Esophagus muscularis mucosa (tissue), 4 donors: ENCODE data around the gene RAB11FIP4. TPM values are rescaled to one million over a fixed set of nuclear protein-coding genes. Genes with fewer than 3 reads are reported as not detected.

ENCODE experiments used
- DNase-seq: peaks from one replicate; pipeline ENCODE4 v3.0.0-alpha.2; 2017; ENCODE audit errors: extremely low spot score
- H3K27ac ChIP-seq, 4 donors: fragments of 200-600 bp; sonication (generic); replicated peaks in 1 of 4; 1 replicate in 3 of 4; 2 replicates in 1 of 4; pipeline ENCODE4 v1.5.1; 2016 to 2019; ENCODE audit warnings: mild to moderate bottlenecking in 1 of 4
- H3K27me3 ChIP-seq, 4 donors: fragments of 200-600 bp; sonication (generic); one replicate each; pipeline versions ENCODE4 v1.5.1 to v1.6.0; 2016 to 2019
- H3K36me3 ChIP-seq, 4 donors: fragments of 200-600 bp; sonication (generic); one replicate each; pipeline ENCODE4 v1.5.1; 2016 to 2019
- H3K4me1 ChIP-seq, 4 donors: fragments of 200-600 bp; sonication (generic); one replicate each; pipeline ENCODE4 v1.5.1; 2016 to 2019
- H3K4me3 ChIP-seq, 4 donors: fragments of 200-600 bp; sonication (generic); 1 replicate in 2 of 4; 2 replicates in 2 of 4; pipeline ENCODE4 v1.5.1; 2016 to 2019; ENCODE audit warnings: mild to moderate bottlenecking in 4 of 4, moderate library complexity in 1 of 4
- H3K9me3 ChIP-seq, 4 donors: fragments of 200-600 bp; sonication (generic); 1 replicate in 3 of 4; 2 replicates in 1 of 4; pipeline ENCODE4 v1.5.1; 2016 to 2019
- EP300 ChIP-seq: sonication (generic); formaldehyde crosslinking; IDR thresholded peaks from one replicate; pipeline ENCODE4 v1.6.1; 2017; ENCODE audit warnings: antibody characterized with exemption
- POLR2A ChIP-seq: fragments of 450-650 bp; IDR thresholded peaks from one replicate; pipeline ENCODE4 v1.6.1; 2017; ENCODE audit warnings: antibody characterized with exemption, moderate library complexity, mild to moderate bottlenecking, low read depth
- POLR2AphosphoS5 ChIP-seq, 2 donors: sonication (generic); formaldehyde crosslinking; IDR thresholded peaks; one replicate each; pipeline ENCODE4 v1.6.1; 2017; ENCODE audit warnings: antibody characterized with exemption in 2 of 2
- WGBS: methylation state at CpG from one replicate; pipeline ENCODE4 v1.1.5; 2018; 5-methylcytosine and 5-hydroxymethylcytosine counted together
- intact Hi-C: fragments of 100-400 bp; cut with DNase I; formaldehyde crosslinking; loops from one replicate; pipeline ENCODE4 v1.15.1; 2023
- total RNA-seq, 4 donors: library from RNA; depleted of rRNA; stranded (reverse); fragments of >200 nt; gene quantifications; one replicate each; pipeline versions ENCODE4 v1.1.0 to v1.2.1, GENCODE V29; 2016
- TF ChIP-seq, protein P1 (sequence below), 3 experiments: fragments of 200-600 bp in 2 of 3; fragments of 450-650 bp in 1 of 3; sonication (generic) in 2 of 3; IDR thresholded peaks; one replicate each; pipeline ENCODE4 v1.5.1; 2017 to 2019; ENCODE audit warnings: antibody characterized with exemption in 3 of 3, mild to moderate bottlenecking in 2 of 3, moderate library complexity in 1 of 3

Gene RAB11FIP4
- total RNA-seq, 4 donors from 2014 or later = 0.75 to 2.3 (median 1.7) TPM

DNA sequence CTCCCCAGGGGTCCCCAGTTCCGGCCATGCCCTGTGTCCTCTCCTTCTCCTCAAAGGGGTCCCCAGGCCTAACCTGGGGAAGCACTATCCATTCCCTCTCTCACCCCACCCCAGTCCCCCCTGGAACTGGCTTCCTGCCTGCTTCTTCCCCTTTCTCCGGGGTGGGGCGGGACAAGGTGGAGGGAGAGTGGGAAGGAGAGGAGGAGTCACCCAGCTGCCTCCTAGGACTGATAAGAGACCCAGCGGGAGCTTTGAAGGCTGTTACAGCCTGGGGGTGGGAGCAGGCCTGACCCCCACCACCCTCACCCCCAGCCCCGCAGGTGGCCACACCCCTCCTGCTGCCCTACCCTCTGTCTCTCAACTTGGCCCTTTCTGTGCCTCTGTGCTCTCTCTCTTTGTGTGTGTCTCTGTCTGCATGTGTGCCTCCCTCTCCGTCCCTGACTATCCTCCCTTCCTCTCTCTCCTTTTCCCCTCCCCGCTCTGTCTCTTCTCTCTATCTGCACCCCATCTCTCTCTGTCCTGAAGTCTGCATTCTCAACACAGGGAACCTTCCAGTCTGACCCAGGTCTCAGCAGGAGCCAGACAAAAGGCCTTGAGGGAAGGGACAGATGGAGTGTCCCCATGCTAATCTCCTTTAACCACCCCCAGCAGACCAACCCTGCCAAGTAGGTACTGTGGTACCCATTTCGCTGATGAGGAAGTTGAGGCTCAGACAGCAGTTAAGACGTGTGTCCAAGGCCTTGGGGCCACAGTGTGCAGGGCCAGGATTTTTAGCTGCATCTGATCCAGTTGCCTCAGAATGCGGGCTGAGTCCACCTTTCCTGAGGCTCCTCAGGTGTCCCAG, 66.1 kb downstream of the RAB11FIP4 start:
- no peak for TF ChIP-seq POLR2A
- no peak for TF ChIP-seq EP300
- no peak for TF ChIP-seq POLR2AphosphoS5 (IDR thresholded peaks at IDR 0.05)
- TF ChIP-seq, protein P1, sequence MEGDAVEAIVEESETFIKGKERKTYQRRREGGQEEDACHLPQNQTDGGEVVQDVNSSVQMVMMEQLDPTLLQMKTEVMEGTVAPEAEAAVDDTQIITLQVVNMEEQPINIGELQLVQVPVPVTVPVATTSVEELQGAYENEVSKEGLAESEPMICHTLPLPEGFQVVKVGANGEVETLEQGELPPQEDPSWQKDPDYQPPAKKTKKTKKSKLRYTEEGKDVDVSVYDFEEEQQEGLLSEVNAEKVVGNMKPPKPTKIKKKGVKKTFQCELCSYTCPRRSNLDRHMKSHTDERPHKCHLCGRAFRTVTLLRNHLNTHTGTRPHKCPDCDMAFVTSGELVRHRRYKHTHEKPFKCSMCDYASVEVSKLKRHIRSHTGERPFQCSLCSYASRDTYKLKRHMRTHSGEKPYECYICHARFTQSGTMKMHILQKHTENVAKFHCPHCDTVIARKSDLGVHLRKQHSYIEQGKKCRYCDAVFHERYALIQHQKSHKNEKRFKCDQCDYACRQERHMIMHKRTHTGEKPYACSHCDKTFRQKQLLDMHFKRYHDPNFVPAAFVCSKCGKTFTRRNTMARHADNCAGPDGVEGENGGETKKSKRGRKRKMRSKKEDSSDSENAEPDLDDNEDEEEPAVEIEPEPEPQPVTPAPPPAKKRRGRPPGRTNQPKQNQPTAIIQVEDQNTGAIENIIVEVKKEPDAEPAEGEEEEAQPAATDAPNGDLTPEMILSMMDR (IDR thresholded peaks at IDR 0.05) = no peak
- no peak for DNase-seq
- 84% methylated on average over 10 of the region's 10 CpGs for WGBS
- Histone ChIP-seq H3K9me3 (no peaks in the 10 kb centered on the region), H3K4me1 (peaks cover 0 to 11% (median 7%) of the 10 kb centered on the region in 4 donors), H3K4me3 (no peak overlapping the region), H3K27ac (no peak overlapping the region), H3K27me3 (peaks cover 0 to 9% (median 0%) of the 10 kb centered on the region in 4 donors), H3K36me3 (no peaks in the 10 kb centered on the region)
- intact Hi-C loops = no loop called here

DNA sequence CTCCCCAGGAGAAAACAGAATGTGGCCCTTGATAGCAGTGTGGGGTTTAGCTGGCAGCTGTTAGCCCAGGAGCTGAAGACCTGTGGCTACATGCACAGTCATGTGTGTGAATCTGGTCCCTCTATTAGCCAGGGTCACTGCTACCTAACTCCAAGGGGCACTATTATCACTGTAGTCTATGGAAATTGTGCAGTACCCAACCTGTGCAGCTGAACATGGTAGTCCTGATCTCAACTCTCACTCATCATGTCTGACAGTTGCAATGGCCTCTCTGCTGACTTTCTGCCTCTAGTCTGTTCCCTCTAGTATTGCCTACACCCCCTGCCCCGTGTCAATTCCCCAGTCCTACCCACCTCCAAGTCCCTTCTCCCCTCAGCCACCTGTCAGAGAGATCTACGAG, 67.4 kb downstream of the RAB11FIP4 start:
- H3K27ac ChIP-seq = no peak overlapping the region
- intact Hi-C loops = no loop called here
- no peaks in the 10 kb centered on the region for H3K36me3 ChIP-seq
- peaks cover 0 to 11% (median 7%) of the 10 kb centered on the region in 4 donors for H3K4me1 ChIP-seq
- no peak for DNase-seq
- peaks cover 0 to 9% (median 0%) of the 10 kb centered on the region in 4 donors for H3K27me3 ChIP-seq
- WGBS = 67% methylated on average over 2 of the region's 2 CpGs
- H3K4me3 ChIP-seq = no peak overlapping the region
- TF ChIP-seq POLR2A = no peak
- TF ChIP-seq EP300 = no peak
- TF ChIP-seq, protein P1 (IDR thresholded peaks at IDR 0.05) = no peak
- no peak for TF ChIP-seq POLR2AphosphoS5 (IDR thresholded peaks at IDR 0.05)
- no peaks in the 10 kb centered on the region for H3K9me3 ChIP-seq

DNA sequence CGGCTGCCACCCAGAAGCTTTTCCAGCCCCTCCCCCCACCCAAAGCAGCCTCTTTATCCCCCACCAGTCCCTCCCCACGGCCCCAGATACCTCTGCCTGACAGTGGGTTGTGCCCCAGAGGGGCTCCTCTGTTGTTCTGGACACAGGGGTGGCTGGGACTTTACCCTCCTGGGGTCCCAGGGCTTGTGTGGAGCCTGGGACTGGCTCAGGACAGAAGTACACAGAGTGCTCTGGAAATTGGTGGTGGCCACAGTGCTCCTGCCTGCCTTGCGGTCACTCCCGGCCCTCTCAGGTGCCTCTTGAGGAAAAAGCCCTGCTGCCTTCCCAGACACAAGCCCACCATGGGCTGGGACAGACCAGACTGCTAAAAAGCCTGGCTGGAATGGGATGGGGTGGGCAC, 68.2 kb downstream of the RAB11FIP4 start:
- Histone ChIP-seq H3K4me3 (no peak overlapping the region), H3K27me3 (peaks cover 0 to 9% (median 0%) of the 10 kb centered on the region in 4 donors), H3K36me3 (no peaks in the 10 kb centered on the region), H3K9me3 (no peaks in the 10 kb centered on the region), H3K4me1 (peaks cover 0 to 11% (median 7%) of the 10 kb centered on the region in 4 donors), H3K27ac (no peak overlapping the region)
- TF ChIP-seq POLR2A (no peak), POLR2AphosphoS5 (IDR thresholded peaks at IDR 0.05) (no peak), EP300 (no peak)
- TF ChIP-seq, protein P1 (IDR thresholded peaks at IDR 0.05) = no peak
- DNase-seq = no peak
- WGBS = 20% methylated on average over 2 of the region's 4 CpGs
- intact Hi-C loops = no loop called here

DNA sequence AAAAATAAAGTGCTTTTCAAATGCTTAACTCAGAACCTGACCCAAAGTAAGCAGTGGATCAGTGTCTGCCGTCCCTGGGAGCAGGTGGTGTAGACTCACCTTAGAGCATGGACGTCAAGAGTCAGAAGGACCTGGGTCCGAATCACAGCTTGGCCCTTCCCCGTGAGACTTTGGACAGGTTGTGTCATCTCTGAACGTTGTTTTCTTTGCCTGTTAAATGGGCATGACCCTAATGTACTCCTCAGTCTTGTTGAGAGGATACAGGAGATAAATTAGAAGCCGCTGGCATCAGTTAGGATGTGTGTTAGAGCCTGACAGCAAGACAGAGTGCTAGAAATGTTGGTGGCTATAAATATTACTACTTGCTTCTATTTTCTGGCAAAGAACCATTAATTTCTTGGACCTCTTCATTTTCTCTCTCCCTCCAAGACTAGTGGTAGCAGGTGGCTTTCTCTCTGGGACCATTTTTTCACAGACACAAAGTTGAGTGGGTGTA, 68.8 kb downstream of the RAB11FIP4 start:
- Histone ChIP-seq H3K4me3 (no peak overlapping the region), H3K9me3 (no peaks in the 10 kb centered on the region), H3K4me1 (peaks cover 0 to 11% (median 7%) of the 10 kb centered on the region in 4 donors), H3K27ac (no peak overlapping the region), H3K36me3 (no peaks in the 10 kb centered on the region), H3K27me3 (peaks cover 0 to 9% (median 0%) of the 10 kb centered on the region in 4 donors)
- intact Hi-C loops = no loop called here
- WGBS = 72% methylated on average over 6 of the region's 6 CpGs
- DNase-seq = no peak
- TF ChIP-seq POLR2A = no peak
- no peak for TF ChIP-seq POLR2AphosphoS5 (IDR thresholded peaks at IDR 0.05)
- TF ChIP-seq EP300 = no peak
- TF ChIP-seq, protein P1 (IDR thresholded peaks at IDR 0.05) = no peak
